Omental fat pad (tissue), 4 donors: ENCODE measurements around the gene GSTM1. TPM values are rescaled to one million over a fixed set of nuclear protein-coding genes. Genes with fewer than 3 reads are reported as not detected.

Experiments
- ATAC-seq: fragments of 150-250 bp; one replicate; pipeline ENCODE4 v1.9.1; 2016; ENCODE audit warnings: mild to moderate bottlenecking, moderate library complexity; ENCODE audit not compliant: low FRiP score
- DNase-seq: peaks from one replicate; pipeline ENCODE4 v3.0.0-alpha.2; 2019; ENCODE audit warnings: low spot score
- total RNA-seq, 4 donors: library from RNA; depleted of rRNA; stranded (reverse); fragments of >200 nt; gene quantifications; one replicate each; pipeline ENCODE4 v1.1.0, GENCODE V29; 2016
- TF ChIP-seq, protein P1 (sequence below), 3 donors: fragments of 450-650 bp; IDR thresholded peaks; one replicate each; pipeline ENCODE4 v1.5.1; 2016 to 2017; ENCODE audit warnings: antibody characterized with exemption in 3 of 3, mild to moderate bottlenecking in 3 of 3, moderate library complexity in 2 of 3

The GSTM1 gene
- total RNA-seq, 4 donors from 2014 or later = 19.3 TPM; not detected in 3

DNA sequence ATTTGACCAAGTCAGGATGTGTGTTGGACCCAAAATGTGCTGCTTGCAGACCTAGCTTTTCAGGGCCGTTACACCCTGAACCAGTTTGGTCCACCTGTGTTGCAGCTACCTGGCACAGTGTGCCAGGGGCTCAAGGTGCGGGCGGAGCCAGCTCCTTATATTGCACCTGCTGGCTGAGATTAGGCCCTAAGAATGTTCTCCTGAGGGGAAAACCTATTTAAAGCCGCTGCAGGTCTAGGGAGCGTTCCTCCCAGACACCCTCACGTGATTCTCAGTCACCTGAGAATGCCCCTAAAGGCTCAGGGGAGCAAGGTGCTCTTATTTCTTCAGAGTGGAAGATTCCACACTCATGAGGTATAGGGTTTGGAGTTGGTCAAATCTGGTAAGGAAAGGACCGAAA is 41.3 kb downstream of the GSTM1 start:
- DNase-seq (no peak), ATAC-seq (no peak)
- TF ChIP-seq, protein P1, sequence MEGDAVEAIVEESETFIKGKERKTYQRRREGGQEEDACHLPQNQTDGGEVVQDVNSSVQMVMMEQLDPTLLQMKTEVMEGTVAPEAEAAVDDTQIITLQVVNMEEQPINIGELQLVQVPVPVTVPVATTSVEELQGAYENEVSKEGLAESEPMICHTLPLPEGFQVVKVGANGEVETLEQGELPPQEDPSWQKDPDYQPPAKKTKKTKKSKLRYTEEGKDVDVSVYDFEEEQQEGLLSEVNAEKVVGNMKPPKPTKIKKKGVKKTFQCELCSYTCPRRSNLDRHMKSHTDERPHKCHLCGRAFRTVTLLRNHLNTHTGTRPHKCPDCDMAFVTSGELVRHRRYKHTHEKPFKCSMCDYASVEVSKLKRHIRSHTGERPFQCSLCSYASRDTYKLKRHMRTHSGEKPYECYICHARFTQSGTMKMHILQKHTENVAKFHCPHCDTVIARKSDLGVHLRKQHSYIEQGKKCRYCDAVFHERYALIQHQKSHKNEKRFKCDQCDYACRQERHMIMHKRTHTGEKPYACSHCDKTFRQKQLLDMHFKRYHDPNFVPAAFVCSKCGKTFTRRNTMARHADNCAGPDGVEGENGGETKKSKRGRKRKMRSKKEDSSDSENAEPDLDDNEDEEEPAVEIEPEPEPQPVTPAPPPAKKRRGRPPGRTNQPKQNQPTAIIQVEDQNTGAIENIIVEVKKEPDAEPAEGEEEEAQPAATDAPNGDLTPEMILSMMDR (IDR thresholded peaks at IDR 0.05) = no peak

DNA sequence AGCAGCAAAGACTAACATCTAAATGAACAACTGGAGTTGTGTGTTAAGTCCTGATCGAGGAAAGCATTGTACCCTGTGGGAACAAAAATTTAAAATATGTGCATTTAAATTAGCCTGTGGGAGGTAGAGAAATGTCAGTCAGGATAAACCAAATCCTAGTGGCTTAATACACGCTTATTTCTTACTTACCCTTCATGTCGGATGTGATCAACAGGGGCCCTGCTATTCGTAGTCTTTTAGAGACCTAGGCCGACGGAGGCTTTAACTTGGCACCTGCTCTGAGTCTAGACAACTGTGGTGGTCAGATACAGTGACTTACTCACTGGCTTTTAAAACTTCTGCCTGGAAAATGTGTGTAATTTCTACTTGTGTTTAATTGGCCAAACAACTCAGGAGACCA is 43.0 kb downstream of the GSTM1 start:
- TF ChIP-seq, protein P1 (IDR thresholded peaks at IDR 0.05) = no peak
- ATAC-seq (no peak), DNase-seq (no peak)

DNA sequence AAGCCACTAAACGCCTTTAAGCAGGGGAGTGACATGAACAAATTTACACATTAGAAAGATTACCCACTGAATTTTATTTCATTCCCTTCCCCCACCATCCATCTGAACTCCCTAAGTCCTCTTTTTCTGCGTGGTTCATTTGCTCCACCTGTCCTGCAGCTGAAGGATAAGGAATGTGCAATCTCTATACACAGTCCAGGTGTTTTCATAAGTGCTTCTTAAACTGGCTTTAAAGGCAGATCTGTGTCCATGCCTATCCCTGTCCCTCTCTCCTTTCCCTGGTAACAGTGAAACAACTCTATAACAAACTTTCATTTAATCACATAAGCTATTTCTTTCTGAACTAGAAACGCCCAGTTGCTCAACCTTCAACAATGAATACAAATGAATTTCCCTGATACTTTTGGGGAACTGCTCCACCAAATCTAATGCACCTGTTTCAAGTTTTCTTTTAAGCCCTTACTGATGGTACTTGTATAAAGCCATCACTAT is 44.8 kb downstream of the GSTM1 start:
- DNase-seq (no peak), ATAC-seq (no peak)
- TF ChIP-seq, protein P1 (IDR thresholded peaks at IDR 0.05) = no peak

DNA sequence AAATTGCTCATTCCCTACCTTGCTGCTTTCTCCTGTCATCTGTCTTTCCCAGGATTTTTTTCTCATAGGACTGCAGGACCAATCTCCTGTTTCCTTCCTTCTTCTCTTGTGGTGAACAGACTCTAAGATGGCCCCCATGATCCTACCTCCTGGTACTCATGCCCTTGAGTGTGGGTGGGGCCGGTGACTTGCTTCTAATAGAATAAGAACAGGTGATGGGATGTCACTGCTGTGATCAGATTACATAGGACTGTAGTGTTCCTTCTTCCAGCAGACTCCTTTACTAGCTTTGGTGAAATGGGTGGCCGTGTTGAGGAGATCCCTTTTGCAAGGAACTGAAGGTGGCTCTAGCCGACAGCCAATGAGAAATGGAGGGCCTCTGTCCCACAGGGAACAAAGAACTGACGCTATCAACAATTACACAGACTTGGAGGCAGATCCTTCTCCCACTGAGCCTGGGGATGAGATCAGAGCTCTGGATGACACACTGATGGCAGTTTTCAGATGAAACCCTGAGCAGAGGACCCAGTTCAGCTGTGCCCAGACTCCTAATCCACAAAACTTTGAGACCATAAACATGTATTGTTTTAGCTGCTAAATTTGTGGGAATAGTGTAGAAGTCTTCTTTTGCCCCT is 45.7 kb downstream of the GSTM1 start:
- TF ChIP-seq, protein P1 (IDR thresholded peaks at IDR 0.05) = no peak
- DNase-seq (no peak), ATAC-seq (no peak)

DNA sequence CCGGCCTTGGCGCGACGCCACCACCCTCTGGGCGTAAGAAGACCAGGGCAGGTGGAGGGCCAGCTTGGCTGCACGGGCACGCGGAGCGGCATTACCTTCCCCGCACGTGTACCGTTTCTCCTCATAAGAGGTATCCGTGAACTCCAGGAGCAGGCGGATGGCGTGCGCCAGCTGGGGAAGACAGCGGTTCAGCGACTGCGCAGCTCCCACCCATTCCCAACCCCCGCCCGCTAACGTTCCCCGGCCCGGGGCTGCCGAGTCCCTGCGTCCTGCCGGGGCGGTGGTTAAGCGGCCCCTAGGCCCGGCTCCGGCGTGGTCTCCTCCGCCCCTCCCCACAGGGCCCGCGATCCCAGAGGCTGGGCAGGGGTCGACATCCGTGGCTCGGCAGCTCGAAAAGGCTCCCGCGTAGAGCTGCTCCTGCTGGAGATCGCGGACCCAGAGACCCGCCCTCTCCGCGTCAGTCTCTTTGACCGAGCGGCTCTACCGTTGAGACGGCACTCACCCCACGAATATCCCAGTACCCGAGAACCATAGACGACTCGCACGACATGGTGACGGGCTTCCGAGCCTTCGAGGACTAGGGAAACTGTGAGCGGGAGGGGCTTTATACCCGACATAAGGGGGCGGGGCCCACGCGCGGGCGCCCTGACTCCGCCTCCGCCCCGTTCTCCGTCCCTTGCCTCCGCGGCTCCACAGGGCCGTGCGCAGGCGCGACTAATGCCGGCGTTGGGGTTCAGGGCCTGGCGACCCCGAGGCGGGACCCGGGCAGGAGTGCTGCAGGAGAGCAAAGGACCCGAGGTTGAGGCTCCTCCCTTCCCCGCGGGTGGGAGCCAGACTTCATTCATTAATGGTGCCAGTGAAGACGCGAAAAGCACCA is 52.4 kb downstream of the GSTM1 start:
- ATAC-seq (peak; percentile 99), DNase-seq (peak; percentile 82)
- TF ChIP-seq, protein P1 (IDR thresholded peaks at IDR 0.05) = no peak

DNA sequence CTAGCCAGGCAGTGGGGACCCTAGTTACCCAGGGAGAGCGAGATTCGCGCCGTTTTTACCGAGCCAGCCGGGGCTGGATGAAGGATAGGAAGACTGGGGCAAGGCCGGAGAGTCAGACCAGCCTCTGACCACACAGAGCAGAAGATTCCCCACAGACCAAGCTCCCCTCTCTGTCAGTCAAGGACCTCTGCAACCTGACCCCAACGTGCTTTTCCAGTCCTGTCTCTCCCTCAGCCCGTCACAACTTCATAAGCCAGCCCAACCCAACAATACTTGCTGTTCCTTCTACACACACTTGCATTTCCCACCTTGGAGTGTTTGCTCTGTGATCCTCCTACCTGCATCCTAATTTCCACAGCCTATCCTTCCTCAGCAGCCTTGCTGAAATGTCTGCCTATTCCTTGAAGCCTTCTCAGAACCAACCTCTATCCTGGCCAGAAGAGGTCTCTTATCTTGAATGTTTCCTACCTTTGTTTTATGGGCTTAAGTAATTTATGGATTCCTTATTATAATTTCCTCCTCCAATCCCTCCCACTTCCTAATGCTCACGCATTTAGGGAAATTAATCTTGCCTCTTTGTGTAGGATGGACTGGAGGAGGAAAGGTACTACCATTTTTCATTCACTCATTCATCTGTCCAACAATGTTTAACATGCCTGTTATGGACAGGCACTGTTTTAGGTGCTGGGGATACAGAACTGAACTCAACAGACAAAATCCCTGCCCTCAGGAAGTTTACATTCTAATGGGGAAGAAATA is 53.2 kb downstream of the GSTM1 start, which contains the start of gene GSTM3:
Gene GSTM3 (minus strand): TSS at position 424 of the 759 bp plus-strand sequence. CDS start 751 bp downstream, outside the sequence.
- ATAC-seq (peak; percentile 22), DNase-seq (no peak)
- TF ChIP-seq, protein P1 (IDR thresholded peaks at IDR 0.05) = no peak

Other genes starting within 250 kb of the GSTM1 start
- gene SYPL2, start 221.3 kb upstream of the GSTM1 start, total RNA-seq = 1 to 10 TPM; 1.7 to 3.7 (median 2.2) TPM
- gene ATXN7L2, start 203.9 kb upstream of the GSTM1 start, total RNA-seq = 1 to 10 TPM; 3.5 to 5.3 (median 4.7) TPM
- gene CYB561D1, start 193.7 kb upstream of the GSTM1 start, total RNA-seq = 10 to 100 TPM in 1 of 4 donors, 1 to 10 TPM in 3; 6.1 to 12.0 (median 8.4) TPM
- 10 to 100 TPM in 1 of 4 donors, 1 to 10 TPM in 3; 2.4 to 10.6 (median 5.9) TPM for gene AMIGO1, start 178.1 kb upstream of the GSTM1 start, total RNA-seq
- gene GPR61, start 147.9 kb upstream of the GSTM1 start, total RNA-seq = not detected
- 1 to 10 TPM; 7.4 to 9.8 (median 8.3) TPM for gene GNAI3, start 139.2 kb upstream of the GSTM1 start, total RNA-seq
- not detected for gene GNAT2, start 68.2 kb upstream of the GSTM1 start, total RNA-seq
- 10 to 100 TPM; 33.8 to 88.1 (median 68.6) TPM for gene AMPD2, start 68.0 kb upstream of the GSTM1 start, total RNA-seq
- 10 to 100 TPM; 14.7 to 29.8 (median 20.8) TPM for gene GSTM4, start 31.7 kb upstream of the GSTM1 start, total RNA-seq
- 10 to 100 TPM; 35.3 to 74.7 (median 52.2) TPM for gene GSTM2, start 19.8 kb upstream of the GSTM1 start, total RNA-seq
- 1 to 10 TPM; 4.2 to 6.6 (median 4.9) TPM for gene GSTM5, start 24.4 kb downstream of the GSTM1 start, total RNA-seq
- 100 to 1,000 TPM in 1 of 4 donors, 10 to 100 TPM in 3; 34.4 to 223 (median 62.8) TPM for gene GSTM3, start 53.2 kb downstream of the GSTM1 start, total RNA-seq
- not detected for gene EPS8L3, start 76.1 kb downstream of the GSTM1 start, total RNA-seq
- gene CSF1, start 223.0 kb downstream of the GSTM1 start, total RNA-seq = 100 to 1,000 TPM; 103 to 158 (median 118) TPM